GM23338 (cell line): ENCODE results near the gene RNF4. TPM values are rescaled to one million over a fixed set of nuclear protein-coding genes. Genes with fewer than 3 reads are reported as not detected.

ENCODE experiments used
- CREB1 ChIP-seq: fragments of 250-450 bp; sonication (Bioruptor Pico); IDR thresholded peaks from 2 replicates; pipeline ENCODE4 v1.5.0; 2020; ENCODE audit warnings: low read depth, mild to moderate bottlenecking, moderate library complexity
- CTCF ChIP-seq, 2 experiments: fragments of 200-600 bp in 1 of 2; sonication (generic) in 1 of 2; conservative IDR thresholded peaks; 2 replicates each; pipeline versions ENCODE4 v1.5.1 to v1.6.1; 2016 to 2017; ENCODE audit warnings: antibody characterized with exemption in 2 of 2, low read depth in 2 of 2, mild to moderate bottlenecking in 2 of 2, moderate library complexity in 1 of 2
- EZH2 ChIP-seq: fragments of 200-600 bp; sonication (generic); IDR thresholded peaks from one replicate; pipeline ENCODE4 v1.8.0; 2017; ENCODE audit warnings: antibody characterized with exemption, mild to moderate bottlenecking, low read depth; ENCODE audit not compliant: unreplicated experiment
- JUNB ChIP-seq: IDR thresholded peaks from one replicate; pipeline ENCODE4 v1.6.1; 2016; ENCODE audit warnings: antibody characterized with exemption; ENCODE audit not compliant: unreplicated experiment
- POLR2AphosphoS5 ChIP-seq: IDR thresholded peaks from 2 replicates; pipeline ENCODE4 v1.6.1; 2016; ENCODE audit warnings: antibody characterized with exemption, low read depth
- REST ChIP-seq: IDR thresholded peaks from one replicate; pipeline ENCODE4 v1.6.1; 2018; ENCODE audit warnings: antibody characterized with exemption; ENCODE audit not compliant: unreplicated experiment
- STAT1 ChIP-seq: IDR thresholded peaks from one replicate; pipeline ENCODE4 v1.6.1; 2016; ENCODE audit warnings: antibody characterized with exemption; ENCODE audit not compliant: unreplicated experiment
- ZNF114 ChIP-seq: fragments of 250-450 bp; sonication (Bioruptor Pico); IDR thresholded peaks from 2 replicates; pipeline ENCODE4 v1.5.0; 2020; ENCODE audit warnings: mild to moderate bottlenecking, moderate library complexity
- ZNF331 ChIP-seq: fragments of 250-450 bp; sonication (Bioruptor Pico); IDR thresholded peaks from 2 replicates; pipeline ENCODE4 v1.5.0; 2020; ENCODE audit warnings: low read depth, mild to moderate bottlenecking, moderate library complexity
- ZNF462 ChIP-seq: fragments of 250-450 bp; sonication (Bioruptor Pico); IDR thresholded peaks from 2 replicates; pipeline ENCODE4 v1.5.0; 2020; ENCODE audit warnings: mild to moderate bottlenecking, moderate library complexity
- polyA plus RNA-seq: library from polyadenylated mRNA; unstranded; fragments of >200 nt; fragmentation: Nextera tagmentation; extraction: Ambion mirVana; gene quantifications from 2 replicates; pipeline ENCODE4 v1.2.1, GENCODE V29; 2016
- total RNA-seq: library from RNA; depleted of rRNA; stranded (reverse); fragments of >200 nt; shearing (Covaris generic); gene quantifications from 2 replicates; pipeline ENCODE4 v1.2.3, GENCODE V29; 2014

RNF4 gene
- total and polyA plus RNA-seq, 2 experiments from 2014 or later, result 47.7 to 77.2 TPM

DNA sequence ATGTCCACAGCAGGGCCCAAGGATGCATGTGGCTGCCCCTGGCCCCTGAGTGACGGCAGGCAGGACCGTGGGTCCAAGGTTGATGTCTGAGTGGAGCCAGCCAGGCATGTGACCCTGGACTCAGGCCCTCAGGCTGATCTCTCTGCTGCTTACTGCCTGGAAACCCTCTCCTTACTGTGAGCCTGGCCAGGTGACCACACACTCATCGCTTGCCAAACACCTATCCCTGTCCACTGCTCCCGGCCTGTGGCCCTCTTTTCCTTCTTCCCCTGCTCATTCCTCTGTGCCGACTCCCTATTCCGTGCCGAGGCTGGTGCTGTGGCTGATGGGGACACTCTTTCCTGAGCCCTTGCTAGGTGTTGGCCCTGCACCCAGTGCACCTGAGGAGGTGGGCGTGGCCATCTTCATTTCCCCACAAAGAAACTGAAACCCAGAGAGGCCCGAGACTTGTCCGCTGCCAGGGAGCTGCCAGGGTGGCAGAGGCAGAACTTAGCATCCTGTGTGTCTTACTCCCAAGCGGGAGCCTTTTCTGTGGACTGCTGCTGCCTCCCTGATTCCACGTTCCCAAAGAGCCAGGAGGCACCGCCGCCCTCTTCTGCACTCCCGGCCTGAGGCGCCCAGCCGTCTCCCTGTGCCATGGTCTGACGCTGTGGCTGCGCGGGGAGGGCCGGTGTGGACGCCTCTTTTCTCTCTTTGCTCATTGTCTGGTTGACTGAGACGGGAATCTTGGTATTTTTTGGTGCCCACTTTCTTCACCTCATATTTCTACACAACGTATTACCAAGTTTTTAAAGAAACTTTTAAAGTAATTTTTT, 11.2 kb upstream of the RNF4 start (continued):
- TF ChIP-seq ZNF462 (CRISPR knock-in tag) (no peak), CREB1 (CRISPR knock-in tag) (no peak), JUNB (no peak), STAT1 (no peak), ZNF114 (CRISPR knock-in tag) (no peak), EZH2 (no peak), ZNF331 (no peak), CTCF (conservative IDR thresholded peaks at IDR 0.05; ENCODE audit: low read depth in 2 of 2) (no peak), POLR2AphosphoS5 (no peak), REST (no peak)
